ENCODE results near the gene DES. TPM values are rescaled to one million over a fixed set of nuclear protein-coding genes. Genes with fewer than 3 reads are reported as not detected.

Gene DES
- total and polyA plus RNA-seq, 2 experiments from 2014 or later, result 1.3 to 2.0 TPM

- Mint-ChIP-seq H3K27me3 (ENCODE audit: insufficient read depth, low read depth, poor library complexity) (peaks cover 23% of the 10 kb centered on the region), H3K27ac (no peak overlapping the region)
- ATAC-seq, result no peak
Measured at GRCh38 chr2:219464286-219465032, 46.3 kb downstream of the DES start.

GRCh38 chr2:219465659-219466561, 47.7 kb downstream of the DES start:
- no peaks in the 10 kb centered on the region for H3K27me3 ChIP-seq (ENCODE audit: insufficient read depth)
- Mint-ChIP-seq H3K4me3 (no peak overlapping the region), H3K27me3 (ENCODE audit: insufficient read depth, low read depth, poor library complexity) (peaks cover 23% of the 10 kb centered on the region), H3K9me3 (no peaks in the 10 kb centered on the region), H3K4me1 (peaks cover 9% of the 10 kb centered on the region; the same call in 2 of the 3 replicates), H3K27ac (no peak overlapping the region), H3K36me3 (ENCODE audit: low read depth) (peaks cover 11% of the 10 kb centered on the region)
- no peaks in the 10 kb centered on the region for H3K36me3 ChIP-seq (ENCODE audit: insufficient read depth)
- H3K27ac ChIP-seq (ENCODE audit: low read depth), result no peak overlapping the region
- no peaks in the 10 kb centered on the region for H3K79me2 ChIP-seq (replicated peaks; ENCODE audit: insufficient read depth)
- DNase-seq (ENCODE audit: low spot score) (no peak), ATAC-seq (no peak)
- H3K4me3 ChIP-seq, result no peak overlapping the region
- no peak overlapping the region for H2AFZ ChIP-seq
- H3K4me2 ChIP-seq, result no peak overlapping the region
- H3K4me1 ChIP-seq (ENCODE audit: insufficient read depth), result peaks cover 7% of the 10 kb centered on the region
- H4K20me1 ChIP-seq (replicated peaks; ENCODE audit: insufficient read depth), result no peaks in the 10 kb centered on the region
- no peaks in the 10 kb centered on the region for H3K9me2 ChIP-seq (ENCODE audit: insufficient read depth)
- no peaks in the 10 kb centered on the region for H3F3A ChIP-seq (replicated peaks; ENCODE audit: low read depth)
- TF ChIP-seq, protein P1, sequence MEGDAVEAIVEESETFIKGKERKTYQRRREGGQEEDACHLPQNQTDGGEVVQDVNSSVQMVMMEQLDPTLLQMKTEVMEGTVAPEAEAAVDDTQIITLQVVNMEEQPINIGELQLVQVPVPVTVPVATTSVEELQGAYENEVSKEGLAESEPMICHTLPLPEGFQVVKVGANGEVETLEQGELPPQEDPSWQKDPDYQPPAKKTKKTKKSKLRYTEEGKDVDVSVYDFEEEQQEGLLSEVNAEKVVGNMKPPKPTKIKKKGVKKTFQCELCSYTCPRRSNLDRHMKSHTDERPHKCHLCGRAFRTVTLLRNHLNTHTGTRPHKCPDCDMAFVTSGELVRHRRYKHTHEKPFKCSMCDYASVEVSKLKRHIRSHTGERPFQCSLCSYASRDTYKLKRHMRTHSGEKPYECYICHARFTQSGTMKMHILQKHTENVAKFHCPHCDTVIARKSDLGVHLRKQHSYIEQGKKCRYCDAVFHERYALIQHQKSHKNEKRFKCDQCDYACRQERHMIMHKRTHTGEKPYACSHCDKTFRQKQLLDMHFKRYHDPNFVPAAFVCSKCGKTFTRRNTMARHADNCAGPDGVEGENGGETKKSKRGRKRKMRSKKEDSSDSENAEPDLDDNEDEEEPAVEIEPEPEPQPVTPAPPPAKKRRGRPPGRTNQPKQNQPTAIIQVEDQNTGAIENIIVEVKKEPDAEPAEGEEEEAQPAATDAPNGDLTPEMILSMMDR (conservative IDR thresholded peaks at IDR 0.05; ENCODE audit: low read depth in 2 of 2), result no peak
- TF ChIP-seq STAT1 (IDR thresholded peaks at IDR 0.05; ENCODE audit: unreplicated experiment) (no peak), CREB1 (CRISPR knock-in tag; IDR thresholded peaks at IDR 0.05; ENCODE audit: low read depth) (no peak), ZNF114 (CRISPR knock-in tag; IDR thresholded peaks at IDR 0.05) (no peak), ETS1 (IDR thresholded peaks at IDR 0.05) (no peak), EZH2phosphoT487 (IDR thresholded peaks at IDR 0.05; ENCODE audit: unreplicated experiment) (no peak), JUNB (IDR thresholded peaks at IDR 0.05; ENCODE audit: unreplicated experiment) (no peak), NANOG (IDR thresholded peaks at IDR 0.05; ENCODE audit: borderline replicate concordance) (no peak)

More at GRCh38 chr2:219464286-219465032, 46.3 kb downstream of the DES start:
- TF ChIP-seq EZH2phosphoT487 (IDR thresholded peaks at IDR 0.05; ENCODE audit: unreplicated experiment) (no peak), POLR2AphosphoS5 (IDR thresholded peaks at IDR 0.05; ENCODE audit: low read depth) (no peak), CREB1 (CRISPR knock-in tag; IDR thresholded peaks at IDR 0.05; ENCODE audit: low read depth) (no peak), ZNF331 (CRISPR knock-in tag; IDR thresholded peaks at IDR 0.05; ENCODE audit: low read depth) (no peak), STAT1 (IDR thresholded peaks at IDR 0.05; ENCODE audit: unreplicated experiment) (no peak), ZNF114 (CRISPR knock-in tag; IDR thresholded peaks at IDR 0.05) (no peak)
- TF ChIP-seq, protein P1 (conservative IDR thresholded peaks at IDR 0.05; ENCODE audit: low read depth in 2 of 2), result peak in 1 of 2 experiments; percentile 19; a peak in 1 of 4 replicates
- Histone ChIP-seq H2AFZ (no peak overlapping the region), H3K36me3 (ENCODE audit: insufficient read depth) (no peaks in the 10 kb centered on the region), H3K4me2 (no peak overlapping the region), H3K79me2 (replicated peaks; ENCODE audit: insufficient read depth) (no peaks in the 10 kb centered on the region), H3F3A (replicated peaks; ENCODE audit: low read depth) (0 out of 2 replicates have a peak, but pooled peaks cover 4% of the 10 kb centered on the region), H3K27ac (ENCODE audit: low read depth) (no peak overlapping the region), H3K4me1 (ENCODE audit: insufficient read depth) (peaks cover 20% of the 10 kb centered on the region), H3K9me2 (ENCODE audit: insufficient read depth) (no peaks in the 10 kb centered on the region), H4K20me1 (replicated peaks; ENCODE audit: insufficient read depth) (no peaks in the 10 kb centered on the region), H3K4me3 (no peak overlapping the region), H3K27me3 (ENCODE audit: insufficient read depth) (no peaks in the 10 kb centered on the region)
- DNase-seq (ENCODE audit: low spot score), result no peak
- Mint-ChIP-seq H3K4me1 (peaks cover 20% of the 10 kb centered on the region), H3K9me3 (no peaks in the 10 kb centered on the region), H3K4me3 (no peak overlapping the region), H3K36me3 (ENCODE audit: low read depth) (peaks cover 11% of the 10 kb centered on the region)
